Ovary (tissue), 9 donors: ENCODE results near the gene TTLL3. TPM values are rescaled to one million over a fixed set of nuclear protein-coding genes. Genes with fewer than 3 reads are reported as not detected.
"Not testable (repeated sequence)": the region's sequence is repeated elsewhere in the genome, so short reads cannot be mapped to it uniquely, and the experiment has no call there.

Source experiments
- DNase-seq, 5 donors: peaks; one replicate each; pipeline ENCODE4 v3.0.0-alpha.2; 2019 to 2020
- H3K27ac ChIP-seq, 2 donors: fragments of 200-600 bp; one replicate each; pipeline versions ENCODE4 v1.5.1 to v1.8.0; 2019 to 2022
- H3K27me3 ChIP-seq: fragments of 200-600 bp; one replicate; pipeline ENCODE4 v1.8.0; 2022
- H3K36me3 ChIP-seq: fragments of 200-600 bp; sonication (generic); one replicate; pipeline ENCODE4 v1.5.1; 2019
- H3K4me1 ChIP-seq: one replicate; pipeline ENCODE4 v1.8.1; 2013; ENCODE audit warnings: mild to moderate bottlenecking, moderate library complexity; ENCODE audit not compliant: insufficient read depth
- H3K4me3 ChIP-seq: fragments of 200-600 bp; sonication (generic); one replicate; pipeline ENCODE4 v1.5.1; 2017
- H3K9me3 ChIP-seq, 2 donors: fragments of 200-600 bp in 1 of 2; sonication (generic) in 1 of 2; one replicate each; pipeline versions ENCODE4 v1.5.1 to v1.8.1; 2013 to 2019; ENCODE audit warnings: mild to moderate bottlenecking in 1 of 2, moderate library complexity in 1 of 2
- EP300 ChIP-seq: sonication (generic); formaldehyde crosslinking; IDR thresholded peaks from one replicate; pipeline ENCODE4 v1.6.1; 2017; ENCODE audit warnings: antibody characterized with exemption
- POLR2A ChIP-seq: fragments of 450-650 bp; IDR thresholded peaks from one replicate; pipeline ENCODE4 v1.6.1; 2017; ENCODE audit warnings: antibody characterized with exemption, mild to moderate bottlenecking, moderate library complexity
- WGBS, 3 donors: extraction: QIAGEN DNeasy Blood & Tissue Kit in 1 of 3; methylation state at CpG; one replicate each; pipeline versions ENCODE4 v1.1.5 to v1.1.7; 2013 to 2017; 5-methylcytosine and 5-hydroxymethylcytosine counted together
- intact Hi-C, 4 donors: fragments of 100-400 bp; cut with DNase I; formaldehyde crosslinking; loops; one replicate each; pipeline versions ENCODE4 v1.11.0 to v1.15.1; 2022 to 2023
- polyA plus RNA-seq, 2 donors: library from polyadenylated mRNA; stranded (reverse); fragments of 200-250 nt in 1 of 2; fragments of 350-450 nt in 1 of 2; fragmentation: Illumina TruSeq in 1 of 2; extraction: RNeasy Lipid Tissue Mini Kit (QIAGEN cat#74804) in 1 of 2; gene quantifications; one replicate each; pipeline ENCODE4 v1.2.3, GENCODE V29; 2013 to 2014
- total RNA-seq, 7 donors: library from RNA; depleted of rRNA in 2 of 7; stranded (reverse); fragments of >200 nt in 2 of 7; fragmentation: NEBNext Ultra II Directional in 3 of 7; extraction: Animal tissue kit (Norgen Biotek cat#: 25700) in 3 of 7; gene quantifications; one replicate each; pipeline versions ENCODE4 v1.1.0 to v1.2.4, GENCODE V29; 2016 to 2023
- TF ChIP-seq, protein P1 (sequence below), 3 donors: fragments of 450-650 bp in 2 of 3; fragments of 200-600 bp in 1 of 3; IDR thresholded peaks; one replicate each; pipeline versions ENCODE4 v1.5.1 to v1.8.0; 2016 to 2022; ENCODE audit warnings: antibody characterized with exemption in 3 of 3, mild to moderate bottlenecking in 1 of 3
- donor health status: DM: no; HTN: no; CAD: no; lungs with moderate emphysema.
- donor health status: DM: no; HTN: no; CAD: no.
- donor health status: Bipolar disorder and iron deficiency.
- donor health status: DM: yes; HTN: yes; CAD: no.
- donor health status: DM: no; HTN: no; CAD: no.
- donor health status: DM: yes; HTN: yes; CAD: no.

The TTLL3 gene
- total and polyA plus RNA-seq, 9 donors: 43.0 to 94.4 (median 62.0) TPM

DNA sequence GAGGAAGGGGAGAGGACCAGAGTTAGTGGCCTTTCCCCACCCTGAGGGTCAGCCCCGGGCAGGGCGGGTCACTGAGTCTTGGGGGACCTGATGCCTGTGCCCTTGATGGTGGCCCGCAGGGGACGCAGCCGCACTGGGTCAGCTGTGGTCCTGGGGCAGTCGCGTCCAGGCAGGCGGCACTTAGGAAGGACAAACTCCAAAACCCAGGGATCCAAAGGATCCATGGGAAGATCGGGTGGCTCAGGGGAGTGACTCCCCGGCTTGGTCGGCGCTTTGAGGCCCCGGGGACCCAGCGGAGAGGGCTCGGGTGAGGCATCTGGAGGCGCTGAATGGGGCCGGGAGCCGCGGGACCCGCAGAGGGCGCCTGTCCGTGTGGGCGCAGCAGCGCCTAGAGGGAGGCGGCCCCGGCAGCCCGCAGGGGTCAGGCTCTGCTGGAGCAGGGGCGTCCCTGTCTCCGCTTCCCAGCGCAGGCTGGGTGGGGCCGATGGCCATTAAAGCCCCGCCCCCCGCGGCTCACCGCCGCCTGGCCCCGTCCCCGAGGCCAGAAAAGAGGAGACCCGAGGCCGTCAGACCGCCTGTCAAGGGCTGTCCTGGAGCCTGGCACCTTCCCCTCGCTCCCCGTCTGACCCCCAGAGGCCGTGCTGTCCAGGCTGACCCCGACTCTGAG is 52.5 kb downstream of the TTLL3 start:
- intact Hi-C loops: loop anchor here in 1 of 4 donors (5.0 kb wide), 1 partner anchor 55 kb away; the partner anchor contains the start of gene IL17RC
- H3K4me1 ChIP-seq: peaks cover 13% of the 10 kb centered on the region
- H3K36me3 ChIP-seq: no peaks in the 10 kb centered on the region
- H3K27ac ChIP-seq: no peak overlapping the region
- no peaks in the 10 kb centered on the region for H3K9me3 ChIP-seq
- TF ChIP-seq, protein P1, sequence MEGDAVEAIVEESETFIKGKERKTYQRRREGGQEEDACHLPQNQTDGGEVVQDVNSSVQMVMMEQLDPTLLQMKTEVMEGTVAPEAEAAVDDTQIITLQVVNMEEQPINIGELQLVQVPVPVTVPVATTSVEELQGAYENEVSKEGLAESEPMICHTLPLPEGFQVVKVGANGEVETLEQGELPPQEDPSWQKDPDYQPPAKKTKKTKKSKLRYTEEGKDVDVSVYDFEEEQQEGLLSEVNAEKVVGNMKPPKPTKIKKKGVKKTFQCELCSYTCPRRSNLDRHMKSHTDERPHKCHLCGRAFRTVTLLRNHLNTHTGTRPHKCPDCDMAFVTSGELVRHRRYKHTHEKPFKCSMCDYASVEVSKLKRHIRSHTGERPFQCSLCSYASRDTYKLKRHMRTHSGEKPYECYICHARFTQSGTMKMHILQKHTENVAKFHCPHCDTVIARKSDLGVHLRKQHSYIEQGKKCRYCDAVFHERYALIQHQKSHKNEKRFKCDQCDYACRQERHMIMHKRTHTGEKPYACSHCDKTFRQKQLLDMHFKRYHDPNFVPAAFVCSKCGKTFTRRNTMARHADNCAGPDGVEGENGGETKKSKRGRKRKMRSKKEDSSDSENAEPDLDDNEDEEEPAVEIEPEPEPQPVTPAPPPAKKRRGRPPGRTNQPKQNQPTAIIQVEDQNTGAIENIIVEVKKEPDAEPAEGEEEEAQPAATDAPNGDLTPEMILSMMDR (IDR thresholded peaks at IDR 0.05): peak in 1 of 3 donors; percentile 16
- no peak for TF ChIP-seq POLR2A
- 19 to 43% (median 26%) methylated on average over 19 to 45 of the region's 45 CpGs for WGBS, 3 donors
- H3K4me3 ChIP-seq: peak overlapping the region; percentile 29
- DNase-seq: peak; percentile 60 to 78 (median 68)
- H3K27me3 ChIP-seq: no peaks in the 10 kb centered on the region

DNA sequence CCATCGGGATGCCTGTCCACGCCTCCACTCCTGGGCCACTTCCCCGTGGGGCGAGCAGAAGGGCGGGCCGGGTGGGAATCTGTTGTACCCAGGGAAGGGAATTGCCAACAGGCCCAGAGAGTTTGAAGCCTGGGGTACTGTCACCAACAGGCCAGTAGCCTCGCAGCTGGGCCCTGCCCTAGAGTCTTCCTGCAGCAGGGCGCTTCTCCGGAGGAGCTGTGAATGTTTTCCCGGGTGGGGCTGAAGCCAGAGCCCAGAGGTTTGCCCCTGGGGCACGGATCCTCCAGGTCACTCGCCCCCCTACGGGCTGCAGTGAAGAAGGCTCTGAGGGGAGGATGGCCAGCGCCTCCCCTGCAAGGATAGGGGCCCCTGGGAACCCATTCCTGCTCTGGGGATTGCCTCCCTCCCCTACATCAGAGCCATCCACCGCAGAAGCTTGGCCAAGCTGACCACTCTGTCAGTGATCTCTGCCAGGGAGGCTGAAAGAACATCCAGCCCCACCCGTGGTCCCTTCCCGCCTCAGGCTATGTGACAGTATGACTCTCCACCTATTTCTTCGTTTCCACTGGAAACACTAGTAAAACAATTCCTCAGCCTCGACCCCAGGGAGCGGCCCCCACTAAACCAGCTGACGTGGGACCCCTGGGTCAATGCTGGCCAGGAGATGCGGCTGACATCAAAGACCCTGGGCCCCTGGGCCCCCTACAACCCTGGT is 53.2 kb downstream of the TTLL3 start:
- Histone ChIP-seq H3K27ac (no peak overlapping the region), H3K9me3 (no peaks in the 10 kb centered on the region), H3K27me3 (no peaks in the 10 kb centered on the region), H3K4me3 (peak overlapping the region; percentile 29), H3K36me3 (no peaks in the 10 kb centered on the region), H3K4me1 (peaks cover 13% of the 10 kb centered on the region)
- DNase-seq: peak in 1 of 5 donors; percentile 21
- TF ChIP-seq, protein P1 (IDR thresholded peaks at IDR 0.05): no peak
- TF ChIP-seq EP300: no peak
- TF ChIP-seq POLR2A: no peak
- WGBS, 3 donors: 62 to 73% (median 70%) methylated on average over 22 of the region's 22 CpGs
- intact Hi-C loops: loop anchor here in 1 of 4 donors (5.0 kb wide), 1 partner anchor 54 kb away; the partner anchor contains the start of gene IL17RC

DNA sequence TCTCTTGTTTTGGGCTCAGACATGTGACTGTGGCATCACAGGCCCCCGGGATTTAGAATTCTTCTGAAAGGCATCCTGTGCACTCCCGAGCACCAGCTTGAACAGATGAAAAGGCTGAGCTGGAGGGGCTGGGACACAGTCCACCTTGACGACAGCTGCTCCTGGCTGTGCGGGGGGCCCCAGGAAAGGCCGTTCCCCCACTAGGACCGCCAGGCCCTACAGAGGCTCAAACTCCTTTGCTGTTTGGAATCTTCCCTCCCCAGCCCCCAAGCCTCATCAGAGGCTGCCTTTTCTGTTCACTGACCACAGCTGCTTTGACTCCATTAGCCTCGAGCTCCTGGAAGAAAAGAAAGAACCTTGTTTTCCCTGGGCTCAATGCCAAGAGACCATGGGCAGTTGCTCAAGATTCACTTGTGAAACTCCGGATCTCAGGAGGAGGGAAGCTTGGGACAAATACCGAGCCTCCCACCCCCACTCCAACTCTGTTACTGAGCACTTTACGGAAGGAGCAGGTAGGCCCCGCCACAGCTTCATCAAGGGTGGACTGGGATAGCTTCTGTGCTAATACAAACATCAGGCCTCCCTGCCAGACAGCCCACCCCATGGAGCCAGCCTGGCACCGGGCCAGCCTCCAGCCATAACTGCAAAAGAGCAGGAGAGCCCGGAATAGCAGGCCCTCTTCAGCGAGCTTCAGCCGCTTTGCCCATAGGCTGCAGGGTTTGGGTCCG is 54.3 kb downstream of the TTLL3 start:
- no peaks in the 10 kb centered on the region for H3K9me3 ChIP-seq
- WGBS, 3 donors: 16 to 23% (median 21%) methylated on average over 16 of the region's 16 CpGs
- no peaks in the 10 kb centered on the region for H3K36me3 ChIP-seq
- no peak overlapping the region for H3K4me3 ChIP-seq
- DNase-seq: peak; percentile 70 to 90 (median 80)
- no peak for TF ChIP-seq EP300
- no peak for TF ChIP-seq POLR2A
- TF ChIP-seq, protein P1 (IDR thresholded peaks at IDR 0.05): no peak
- peaks cover 13% of the 10 kb centered on the region for H3K4me1 ChIP-seq
- H3K27ac ChIP-seq: peak overlapping the region; percentile 28 to 42
- no peaks in the 10 kb centered on the region for H3K27me3 ChIP-seq
- intact Hi-C loops: loop anchor here in 1 of 4 donors (5.0 kb wide), 1 partner anchor 53 kb away; the partner anchor contains the start of gene IL17RC

DNA sequence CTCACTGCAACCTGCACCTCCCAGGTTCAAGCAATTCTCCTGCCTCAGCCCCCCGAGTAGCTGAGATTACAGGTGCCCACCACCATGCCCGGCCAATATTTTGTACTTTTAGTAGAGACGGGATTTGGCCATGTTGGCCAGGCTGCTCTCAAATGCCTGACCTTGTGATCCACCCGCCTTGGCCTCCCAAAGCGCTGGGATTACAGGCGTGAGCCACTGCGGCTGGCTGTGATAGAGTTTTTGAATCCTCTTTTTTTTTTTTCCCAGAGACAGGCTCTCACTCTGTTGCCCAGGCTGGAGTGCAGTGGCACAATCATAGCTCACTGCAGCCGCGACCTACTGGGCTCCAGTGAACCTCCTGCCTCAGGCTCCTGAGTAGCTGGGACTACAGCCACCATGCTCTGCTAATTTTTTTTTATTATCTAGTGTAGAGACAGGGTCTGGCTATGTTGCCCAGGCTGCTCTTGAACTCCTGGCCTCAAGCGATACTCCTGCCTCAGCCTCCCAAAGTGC is 55.1 kb downstream of the TTLL3 start:
- H3K27ac ChIP-seq, intact Hi-C loops, H3K9me3 ChIP-seq, H3K27me3 ChIP-seq, H3K4me3 ChIP-seq, H3K36me3 ChIP-seq: not testable (repeated sequence)
- H3K4me1 ChIP-seq: peaks cover 13% of the 10 kb centered on the region
- DNase-seq: peak in 1 of 5 donors; percentile 38
- WGBS, 3 donors: 71 to 75% (median 74%) methylated on average over 10 of the region's 10 CpGs
